Measurements from ENCODE around the gene MRPL21.
"Not testable (repeated sequence)": the region's sequence is repeated elsewhere in the genome, so short reads cannot be mapped to it uniquely, and the experiment has no call there.

MRPL21 gene

DNA sequence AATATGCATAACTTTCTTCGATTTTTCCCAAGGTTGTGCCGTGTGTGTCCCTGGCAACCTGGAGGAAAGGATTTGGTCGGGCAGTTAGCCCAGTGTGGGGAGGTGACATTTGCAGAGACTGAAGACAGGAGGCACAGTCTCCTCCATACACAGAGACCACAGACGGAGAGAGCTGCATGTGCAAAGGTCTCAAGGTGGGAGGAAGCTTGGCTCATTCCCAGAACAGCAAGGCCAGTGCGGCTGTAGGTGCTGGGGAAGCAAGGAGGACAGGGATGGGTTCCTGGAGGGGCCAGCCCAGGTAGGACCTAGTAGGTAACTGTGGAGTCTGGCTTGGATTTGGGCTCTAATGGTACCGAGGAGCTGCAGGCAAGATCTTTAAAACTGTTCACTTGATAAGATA is 41.2 kb downstream of the MRPL21 start:
- Histone ChIP-seq H4K20me1 (ENCODE audit: control insufficient read depth, insufficient read depth, low read depth, low read length) (no peaks in the 10 kb centered on the region), H3K36me3 (ENCODE audit: control insufficient read depth, low read length) (no peaks in the 10 kb centered on the region), H3K27ac (ENCODE audit: low read depth, low read length) (no peak overlapping the region), H3K4me3 (ENCODE audit: low read length) (no peak overlapping the region), H3K4me1 (ENCODE audit: control insufficient read depth, low read length) (no peaks in the 10 kb centered on the region), H3F3A (ENCODE audit: control insufficient read depth, insufficient read depth) (no peaks in the 10 kb centered on the region), H3K4me2 (ENCODE audit: low read length) (no peak overlapping the region), H3K9me2 (replicated peaks; ENCODE audit: control insufficient read depth, low read length) (no peaks in the 10 kb centered on the region), H3K27me3 (ENCODE audit: control insufficient read depth, low read length) (no peaks in the 10 kb centered on the region), H3K79me2 (ENCODE audit: control insufficient read depth, low read length) (no peaks in the 10 kb centered on the region), H3K9me3 (ENCODE audit: control insufficient read depth, insufficient read depth, low read length) (peaks cover 4% of the 10 kb centered on the region; the same call in 1 of the 2 replicates)
- TF ChIP-seq EZH2phosphoT487 (IDR thresholded peaks at IDR 0.05; ENCODE audit: borderline replicate concordance, low read length), result no peak
- TF ChIP-seq, protein P1, sequence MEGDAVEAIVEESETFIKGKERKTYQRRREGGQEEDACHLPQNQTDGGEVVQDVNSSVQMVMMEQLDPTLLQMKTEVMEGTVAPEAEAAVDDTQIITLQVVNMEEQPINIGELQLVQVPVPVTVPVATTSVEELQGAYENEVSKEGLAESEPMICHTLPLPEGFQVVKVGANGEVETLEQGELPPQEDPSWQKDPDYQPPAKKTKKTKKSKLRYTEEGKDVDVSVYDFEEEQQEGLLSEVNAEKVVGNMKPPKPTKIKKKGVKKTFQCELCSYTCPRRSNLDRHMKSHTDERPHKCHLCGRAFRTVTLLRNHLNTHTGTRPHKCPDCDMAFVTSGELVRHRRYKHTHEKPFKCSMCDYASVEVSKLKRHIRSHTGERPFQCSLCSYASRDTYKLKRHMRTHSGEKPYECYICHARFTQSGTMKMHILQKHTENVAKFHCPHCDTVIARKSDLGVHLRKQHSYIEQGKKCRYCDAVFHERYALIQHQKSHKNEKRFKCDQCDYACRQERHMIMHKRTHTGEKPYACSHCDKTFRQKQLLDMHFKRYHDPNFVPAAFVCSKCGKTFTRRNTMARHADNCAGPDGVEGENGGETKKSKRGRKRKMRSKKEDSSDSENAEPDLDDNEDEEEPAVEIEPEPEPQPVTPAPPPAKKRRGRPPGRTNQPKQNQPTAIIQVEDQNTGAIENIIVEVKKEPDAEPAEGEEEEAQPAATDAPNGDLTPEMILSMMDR (IDR thresholded peaks at IDR 0.05; ENCODE audit: low read depth, low read length, poor library complexity, severe bottlenecking), result no peak

DNA sequence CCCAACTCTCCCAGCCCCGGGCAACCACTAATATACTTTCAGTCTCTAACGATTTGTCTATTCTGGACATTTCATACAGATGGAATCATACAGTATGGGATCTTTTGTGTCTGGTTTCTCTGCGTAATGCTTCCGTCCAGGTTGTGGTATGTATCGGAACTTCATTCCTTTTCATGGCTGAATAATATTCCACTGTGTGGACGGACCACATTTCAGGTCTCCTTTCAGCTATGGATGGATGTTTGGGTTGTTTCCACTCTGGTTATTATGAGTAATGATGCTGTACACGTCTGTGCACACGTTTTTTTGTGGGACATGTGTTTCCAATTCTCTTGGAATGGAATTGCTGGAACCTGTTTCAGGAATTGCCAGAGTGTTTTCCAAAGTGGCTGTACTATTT is 44.5 kb downstream of the MRPL21 start:
- no peak overlapping the region for H3K4me3 ChIP-seq (ENCODE audit: low read length)
- no peak for TF ChIP-seq EZH2phosphoT487 (IDR thresholded peaks at IDR 0.05; ENCODE audit: borderline replicate concordance, low read length)
- TF ChIP-seq, protein P1 (IDR thresholded peaks at IDR 0.05; ENCODE audit: low read depth, low read length, poor library complexity, severe bottlenecking), result no peak

DNA sequence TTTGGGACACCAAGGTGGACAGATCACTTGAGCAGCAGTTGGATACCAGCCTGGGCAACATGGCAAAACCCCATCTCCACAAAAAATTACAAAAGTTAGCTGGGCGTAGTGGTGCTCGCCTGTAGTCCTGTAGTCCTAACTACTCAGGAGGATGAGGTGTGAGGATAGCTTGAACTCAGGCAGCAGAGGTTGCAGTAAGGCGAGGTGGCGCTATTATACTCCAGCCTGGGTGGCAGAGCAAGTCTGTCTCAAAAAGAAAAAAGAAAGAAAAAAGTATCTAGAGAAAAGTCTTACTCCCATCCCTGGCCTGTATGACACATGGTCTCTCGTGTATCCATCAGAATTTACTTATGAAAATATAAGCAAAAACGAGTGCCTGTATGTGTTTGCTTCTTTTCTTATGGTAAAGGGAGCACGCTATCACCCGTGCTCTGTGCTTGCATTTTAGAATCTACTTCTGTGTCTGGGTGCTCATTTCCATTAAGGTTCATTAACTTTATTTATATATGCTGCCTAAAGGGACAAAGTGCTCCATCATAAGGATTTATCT is 46.5 kb downstream of the MRPL21 start:
- Histone ChIP-seq H3K4me3 (ENCODE audit: low read length) (no peak overlapping the region), H3K27ac (ENCODE audit: low read depth, low read length) (no peak overlapping the region), H3K9me3 (ENCODE audit: control insufficient read depth, insufficient read depth, low read length) (no peaks in the 10 kb centered on the region), H3K4me2 (ENCODE audit: low read length) (no peak overlapping the region), H3K9me2 (replicated peaks; ENCODE audit: control insufficient read depth, low read length) (no peaks in the 10 kb centered on the region), H3K4me1 (ENCODE audit: control insufficient read depth, low read length) (no peaks in the 10 kb centered on the region), H3K79me2 (ENCODE audit: control insufficient read depth, low read length) (no peaks in the 10 kb centered on the region), H3K36me3 (ENCODE audit: control insufficient read depth, low read length) (no peaks in the 10 kb centered on the region), H3F3A (ENCODE audit: control insufficient read depth, insufficient read depth) (no peaks in the 10 kb centered on the region), H3K27me3 (ENCODE audit: control insufficient read depth, low read length) (peaks cover 12% of the 10 kb centered on the region), H4K20me1 (ENCODE audit: control insufficient read depth, insufficient read depth, low read depth, low read length) (no peaks in the 10 kb centered on the region)
- TF ChIP-seq EZH2phosphoT487 (IDR thresholded peaks at IDR 0.05; ENCODE audit: borderline replicate concordance, low read length), result no peak
- TF ChIP-seq, protein P1 (IDR thresholded peaks at IDR 0.05; ENCODE audit: low read depth, low read length, poor library complexity, severe bottlenecking), result no peak

More for the DNA sequence above, 44.5 kb downstream of the MRPL21 start:
- H3K4me1 ChIP-seq (ENCODE audit: control insufficient read depth, low read length), result no peaks in the 10 kb centered on the region
- peaks cover 12% of the 10 kb centered on the region for H3K27me3 ChIP-seq (ENCODE audit: control insufficient read depth, low read length)
- no peak overlapping the region for H3K27ac ChIP-seq (ENCODE audit: low read depth, low read length)
- no peaks in the 10 kb centered on the region for H3K36me3 ChIP-seq (ENCODE audit: control insufficient read depth, low read length)
- H3K9me2 ChIP-seq (replicated peaks; ENCODE audit: control insufficient read depth, low read length), result no peaks in the 10 kb centered on the region
- H3K79me2 ChIP-seq (ENCODE audit: control insufficient read depth, low read length), result no peaks in the 10 kb centered on the region
- H4K20me1 ChIP-seq (ENCODE audit: control insufficient read depth, insufficient read depth, low read depth, low read length), result no peaks in the 10 kb centered on the region
- peaks cover 3% of the 10 kb centered on the region; the same call in 1 of the 2 replicates for H3K9me3 ChIP-seq (ENCODE audit: control insufficient read depth, insufficient read depth, low read length)
- no peaks in the 10 kb centered on the region for H3F3A ChIP-seq (ENCODE audit: control insufficient read depth, insufficient read depth)
- no peak overlapping the region for H3K4me2 ChIP-seq (ENCODE audit: low read length)

DNA sequence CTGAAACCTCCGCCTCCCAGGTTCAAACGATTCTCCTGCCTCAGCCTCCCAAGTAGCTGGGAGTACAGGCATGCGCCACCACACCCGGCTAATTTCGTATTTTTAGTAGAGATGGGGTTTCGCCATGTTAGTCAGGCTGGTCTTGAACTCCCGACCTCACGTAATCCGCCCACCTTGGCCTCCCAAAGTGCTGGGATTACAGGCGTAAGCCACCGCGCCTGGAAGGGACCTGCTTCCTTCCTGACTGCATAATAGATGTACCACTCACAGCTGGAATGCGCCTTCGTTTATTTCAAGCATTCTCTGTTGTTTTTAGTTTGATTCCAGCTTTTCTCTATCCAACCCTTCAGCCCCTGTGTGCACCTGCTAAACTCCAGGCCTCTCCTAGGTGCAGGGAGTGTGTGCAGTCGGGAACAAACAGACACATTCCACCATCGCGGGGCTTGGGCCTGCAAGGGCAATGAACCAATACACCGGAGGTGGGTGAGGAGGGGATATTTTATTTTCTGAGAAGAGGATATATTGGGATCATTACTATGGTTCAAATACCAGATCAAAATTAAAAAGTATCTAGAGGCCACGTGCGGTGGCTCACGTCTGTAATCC is 47.1 kb downstream of the MRPL21 start:
- H4K20me1 ChIP-seq (ENCODE audit: control insufficient read depth, insufficient read depth, low read depth, low read length); H3K9me2 ChIP-seq (replicated peaks; ENCODE audit: control insufficient read depth, low read length); H3K9me3 ChIP-seq (ENCODE audit: control insufficient read depth, insufficient read depth, low read length); H3F3A ChIP-seq (ENCODE audit: control insufficient read depth, insufficient read depth); H3K4me1 ChIP-seq (ENCODE audit: control insufficient read depth, low read length); H3K79me2 ChIP-seq (ENCODE audit: control insufficient read depth, low read length); H3K4me2 ChIP-seq (ENCODE audit: low read length); H3K4me3 ChIP-seq (ENCODE audit: low read length); H3K36me3 ChIP-seq (ENCODE audit: control insufficient read depth, low read length); H3K27ac ChIP-seq (ENCODE audit: low read depth, low read length): not testable (repeated sequence)
- H3K27me3 ChIP-seq (ENCODE audit: control insufficient read depth, low read length), result peaks cover 12% of the 10 kb centered on the region

Data from DOHH2 (cell line).